NCI-H1436 (cell line): Measurements from ENCODE around the gene SEMA3A.

Source experiments
- DNase-seq: peaks from one replicate; lab custom pipeline; 2025; lab: John Stamatoyannopoulos, UW

Gene SEMA3A

DNA sequence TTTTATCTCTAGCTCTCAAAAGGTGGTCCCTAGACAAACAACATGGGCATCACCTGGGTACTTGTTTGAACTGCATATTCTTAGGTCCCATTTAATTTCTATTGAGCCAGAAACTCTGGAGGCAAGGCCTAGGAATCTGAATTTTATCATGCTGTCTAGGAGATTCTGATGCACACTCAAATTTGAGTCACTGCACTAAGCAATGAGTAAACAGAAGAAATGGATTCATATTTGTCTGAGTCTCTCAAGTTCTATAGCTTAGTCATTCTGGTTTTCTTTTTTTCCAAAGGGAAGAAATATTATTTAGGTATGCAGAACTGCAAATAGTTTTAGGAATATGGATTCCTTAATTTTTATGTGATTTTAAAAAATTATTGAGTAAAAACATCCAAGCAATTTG, 185.5 kb downstream of the SEMA3A start:
- no peak for DNase-seq

- no peak for DNase-seq
Measured at GRCh38 chr7:84003191-84003590, 191.4 kb downstream of the SEMA3A start.

- DNase-seq = no peak
Measured at GRCh38 chr7:84002348-84002747, 192.2 kb downstream of the SEMA3A start.

DNA sequence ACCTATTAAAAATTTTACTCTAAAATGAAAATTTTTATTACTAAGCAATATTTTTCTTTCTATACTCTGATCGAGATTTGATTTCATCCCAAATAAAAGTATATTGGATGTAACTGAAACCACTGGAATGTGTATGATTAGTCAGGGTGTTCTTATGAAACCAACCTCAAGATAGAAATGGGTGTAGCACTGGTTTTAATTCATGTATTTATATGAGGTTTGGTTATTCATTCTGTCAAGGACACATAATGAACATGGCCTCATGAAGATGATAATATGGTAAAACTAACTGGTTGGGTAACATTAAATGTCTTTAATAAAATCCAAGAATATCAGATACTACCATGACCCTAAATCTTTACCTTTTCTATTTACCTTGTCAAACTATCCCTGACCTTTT, 197.7 kb downstream of the SEMA3A start:
- DNase-seq = no peak

DNA sequence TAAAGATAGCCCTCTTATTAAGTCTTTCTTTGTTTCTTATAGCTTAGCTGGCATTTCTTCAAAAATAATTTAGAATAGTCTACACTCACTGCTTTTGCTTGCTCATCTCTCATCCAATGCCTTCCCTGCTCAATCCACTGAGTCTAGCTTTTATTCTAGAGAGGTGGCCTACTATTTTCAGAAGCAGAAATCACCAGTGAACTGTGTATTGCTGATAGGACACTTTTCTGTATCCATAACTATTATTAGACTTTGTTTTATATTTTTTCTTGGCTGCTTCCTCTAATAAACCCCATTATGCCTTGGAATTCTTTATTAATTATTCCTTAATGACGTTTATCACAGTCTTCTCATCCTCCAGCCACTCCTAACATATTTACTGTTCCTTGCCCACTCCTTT, 206.8 kb downstream of the SEMA3A start:
- no peak for DNase-seq

- no peak for DNase-seq
Measured at GRCh38 chr7:83985821-83986220, 208.8 kb downstream of the SEMA3A start.

DNA sequence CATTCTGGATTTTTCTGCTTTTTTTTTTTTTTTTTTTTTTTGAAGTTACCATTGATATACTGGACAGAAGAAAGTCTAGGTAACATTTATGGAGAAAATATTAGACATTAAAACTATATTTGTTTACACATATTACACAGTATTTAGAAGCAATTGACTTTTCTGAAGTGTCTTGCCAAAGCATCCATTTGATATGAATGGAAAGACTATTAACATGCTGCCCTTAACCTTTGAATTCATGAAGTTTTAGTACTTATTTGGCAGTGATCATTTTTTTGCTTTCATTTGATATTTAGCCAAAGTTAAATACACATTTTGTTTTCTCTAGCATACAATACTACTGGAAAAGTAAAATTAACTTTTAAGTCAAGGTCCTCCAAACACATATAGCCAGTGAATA, 210.0 kb downstream of the SEMA3A start:
- DNase-seq = no peak

GRCh38 chr7:83984076-83984475, 210.5 kb downstream of the SEMA3A start:
- no peak for DNase-seq

DNA sequence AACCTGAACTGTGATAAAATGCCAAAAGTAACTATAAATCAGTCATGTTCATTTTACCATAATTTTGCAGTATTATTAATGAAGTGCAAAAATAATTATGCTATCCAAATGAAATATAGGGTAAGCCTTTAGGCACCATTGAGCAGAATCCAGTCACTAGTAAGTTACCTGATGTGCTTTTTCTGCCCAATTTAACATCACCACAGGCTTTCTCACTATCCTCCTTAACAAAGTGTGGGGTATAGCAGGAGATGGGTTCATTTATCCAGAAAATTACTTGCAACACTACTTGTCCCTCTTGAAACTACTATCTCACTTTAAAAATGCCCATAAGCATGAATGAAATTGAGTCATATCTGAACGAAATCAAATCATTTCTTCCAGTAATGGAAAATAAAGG, 211.0 kb downstream of the SEMA3A start:
- no peak for DNase-seq

DNA sequence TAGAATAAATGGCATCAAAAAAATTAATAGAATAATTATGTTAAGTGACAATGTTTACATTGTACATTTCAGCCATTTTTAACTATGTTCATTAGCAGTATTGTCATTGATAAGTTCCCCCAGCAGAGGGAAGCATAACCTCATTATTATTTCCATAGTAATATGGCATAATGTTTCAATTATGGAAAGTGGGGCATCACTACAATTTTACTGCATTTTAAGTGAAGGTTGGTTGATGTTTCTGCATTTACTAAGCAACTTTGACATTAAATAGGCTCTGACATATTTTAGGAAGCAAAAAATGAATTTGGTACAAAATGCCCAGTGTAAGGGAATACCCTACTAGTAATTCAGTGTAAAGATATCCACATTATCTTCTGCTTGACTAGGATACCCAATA, 218.3 kb downstream of the SEMA3A start:
- DNase-seq = peak; percentile 1

GRCh38 chr7:83970081-83970480, 224.5 kb downstream of the SEMA3A start:
- DNase-seq = no peak

DNA sequence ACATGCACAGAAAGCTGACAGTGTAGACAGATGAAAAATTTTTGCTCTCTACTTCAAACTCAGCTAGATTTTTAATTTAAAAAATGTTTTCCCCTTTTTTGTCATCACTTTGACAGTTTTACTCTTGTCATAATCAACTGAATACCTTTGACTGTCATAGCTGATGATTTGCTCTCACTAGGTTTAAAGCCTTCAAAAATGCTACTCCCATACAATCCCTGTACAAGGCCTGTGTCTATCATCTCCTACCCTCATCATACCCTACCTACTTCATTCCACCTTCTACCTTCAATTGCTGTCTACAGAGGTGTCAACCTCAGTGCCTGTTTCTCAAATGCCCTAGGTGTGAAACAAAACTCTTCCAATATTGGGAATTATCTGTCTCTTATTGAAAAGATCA, 230.3 kb downstream of the SEMA3A start:
- DNase-seq = no peak

GRCh38 chr7:83957333-83957732, 237.3 kb downstream of the SEMA3A start:
- no peak for DNase-seq

DNA sequence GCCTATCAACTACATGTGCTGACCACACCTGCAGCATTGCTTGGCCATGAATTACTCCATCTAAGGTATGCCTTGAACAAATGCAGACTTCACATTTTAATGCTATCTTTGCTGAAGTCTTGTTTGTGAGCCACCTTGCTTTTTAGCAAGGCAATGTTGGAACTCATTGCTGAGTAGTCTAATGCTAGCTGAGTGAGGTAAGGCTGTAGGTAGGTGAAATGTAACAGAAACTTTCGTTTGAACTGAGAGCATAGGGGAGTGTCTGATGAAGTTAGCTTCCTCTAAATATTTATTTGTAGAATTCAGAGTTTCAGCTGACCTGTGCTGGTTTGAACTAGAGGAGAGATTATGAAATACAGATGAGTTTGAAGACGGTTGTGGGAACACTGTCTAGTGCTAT, 238.5 kb downstream of the SEMA3A start:
- no peak for DNase-seq

DNA sequence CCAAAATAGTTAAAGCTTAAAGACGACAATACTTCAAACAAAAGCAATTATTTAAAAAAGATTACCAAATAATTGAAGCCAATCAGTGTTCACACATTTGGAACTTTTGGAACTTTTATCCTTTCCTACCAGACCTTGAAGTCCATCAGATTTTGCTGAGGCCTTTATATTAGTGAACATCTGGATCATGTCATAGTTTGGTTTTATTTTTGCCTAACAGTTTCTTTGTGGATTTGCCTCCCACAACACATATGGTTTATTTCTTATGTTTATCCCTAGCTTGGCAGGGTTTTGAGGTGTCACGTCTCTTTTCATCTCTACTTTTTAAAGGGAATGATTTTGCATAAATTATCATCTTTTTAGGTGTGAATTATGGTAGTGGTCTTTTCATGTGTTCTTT, 242.4 kb downstream of the SEMA3A start:
- DNase-seq = no peak

GRCh38 chr7:83947260-83947659, 247.3 kb downstream of the SEMA3A start:
- DNase-seq = no peak

GRCh38 chr7:83946801-83947200, 247.8 kb downstream of the SEMA3A start:
- no peak for DNase-seq

- DNase-seq = no peak
Measured at GRCh38 chr7:83941300-83941699, 253.3 kb downstream of the SEMA3A start.

- DNase-seq = no peak
Measured at GRCh38 chr7:83937930-83938329, 256.7 kb downstream of the SEMA3A start.

DNA sequence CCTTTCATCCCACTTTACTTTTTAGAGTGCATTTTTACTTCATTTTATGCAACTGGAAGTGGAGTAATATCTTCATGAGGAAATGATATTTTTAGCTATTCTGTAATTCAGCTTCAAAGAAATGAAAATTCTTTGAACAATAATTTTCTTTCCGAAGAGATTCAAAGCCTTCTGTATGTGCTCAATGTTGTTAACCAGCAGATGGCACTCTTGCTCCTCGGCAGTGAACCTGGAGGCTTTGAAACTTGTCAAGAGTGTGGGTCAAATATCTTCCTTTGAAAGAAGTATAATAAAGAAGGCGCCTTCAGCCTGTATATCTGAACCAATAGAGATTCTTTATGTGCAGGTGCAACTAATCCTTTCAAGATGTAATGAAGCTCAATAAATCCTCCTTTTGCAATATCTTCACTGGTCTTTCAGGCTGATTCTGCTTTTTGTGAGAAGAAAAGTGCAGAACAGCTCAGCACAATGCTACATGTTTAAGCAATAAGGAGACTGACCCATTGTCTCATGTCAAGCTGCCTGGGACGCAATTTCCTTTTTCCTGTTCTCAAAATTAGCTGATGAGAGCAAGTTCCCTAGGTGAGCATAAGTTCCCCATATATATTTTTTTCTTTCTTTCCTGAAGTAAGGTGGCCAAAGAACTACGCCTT, 258.4 kb downstream of the SEMA3A start:
- peak; percentile 26 for DNase-seq

DNA sequence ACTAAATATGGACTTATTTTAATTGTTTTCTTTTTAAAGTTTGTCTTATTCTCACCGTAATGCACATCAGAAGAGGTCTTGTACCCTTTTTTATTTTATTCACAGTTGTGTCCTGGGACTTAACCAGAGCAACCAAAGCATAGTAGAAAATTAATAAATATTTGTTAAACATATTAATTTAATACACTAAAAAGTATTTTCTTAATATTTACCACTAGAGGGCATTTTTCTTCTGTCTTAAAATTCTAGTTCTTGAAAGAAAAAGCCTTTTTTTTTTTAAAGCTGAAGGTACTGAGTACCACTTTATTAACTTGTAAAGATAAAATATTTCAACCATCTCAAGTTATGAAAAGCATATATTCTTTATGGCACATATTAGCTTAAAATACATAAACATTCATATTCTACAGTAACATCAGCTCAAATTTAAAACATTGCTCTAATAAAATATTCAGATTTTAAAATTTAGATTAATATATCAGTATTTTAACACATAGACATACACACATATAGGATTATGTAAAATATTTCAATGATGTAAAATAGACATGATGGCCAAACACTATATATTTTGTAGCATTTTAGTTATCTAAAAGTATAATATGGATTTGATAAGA, 260.4 kb downstream of the SEMA3A start:
- DNase-seq = no peak

DNA sequence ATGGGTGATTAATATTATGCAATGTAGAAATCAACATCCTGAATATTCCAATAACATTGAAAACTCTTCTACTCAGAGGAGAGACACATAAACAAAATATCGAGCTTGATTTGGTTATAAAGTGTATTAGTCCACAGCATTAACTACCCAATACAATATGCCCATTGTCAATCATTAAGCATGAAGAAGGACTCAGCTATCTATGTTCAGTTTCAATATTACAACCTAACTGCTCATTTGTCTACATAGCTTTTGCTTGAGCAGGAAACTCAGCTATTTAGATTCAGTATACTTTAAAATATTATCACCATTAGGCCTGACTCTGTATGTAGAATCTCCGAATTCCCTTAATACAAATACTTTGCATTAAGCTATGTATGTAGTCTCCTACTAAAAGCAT, 262.6 kb downstream of the SEMA3A start:
- DNase-seq = no peak

DNA sequence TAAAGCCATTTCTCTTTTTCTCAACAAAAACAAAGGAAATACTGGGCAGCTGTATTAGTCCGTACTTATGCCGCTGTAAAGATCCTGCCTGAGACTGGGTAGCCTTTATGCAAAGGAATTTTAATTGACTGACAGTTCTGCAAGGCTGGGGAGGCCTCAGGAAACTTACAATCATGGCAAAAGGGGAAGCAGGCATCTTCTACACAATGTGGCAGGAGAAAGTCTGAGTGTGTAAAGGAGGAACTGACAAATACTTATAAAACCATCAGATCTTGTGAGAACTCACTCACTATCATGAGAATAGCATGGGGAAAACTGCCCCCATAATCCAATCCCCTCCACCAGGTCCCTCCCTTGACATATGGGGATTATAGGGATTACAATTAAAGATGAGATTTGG, 264.3 kb downstream of the SEMA3A start:
- no peak for DNase-seq

- DNase-seq = no peak
Measured at GRCh38 chr7:83925860-83926259, 268.7 kb downstream of the SEMA3A start.
